Hepatocyte (in vitro differentiated cells): ENCODE results near the gene ZNF417. TPM values are rescaled to one million over a fixed set of nuclear protein-coding genes. Genes with fewer than 3 reads are reported as not detected.
"Not testable (repeated sequence)": the region's sequence is repeated elsewhere in the genome, so short reads cannot be mapped to it uniquely, and the experiment has no call there.

ENCODE experiments used
- DNase-seq: peaks from one replicate; pipeline ENCODE4 v3.0.0-alpha.2; 2016; ENCODE audit warnings: low spot score
- H2AFZ ChIP-seq: fragments of 200-600 bp; sonication (generic); 2 replicates; pipeline ENCODE4 v1.6.0; 2016; ENCODE audit warnings: antibody characterized with exemption, mild to moderate bottlenecking
- H3K27ac ChIP-seq: fragments of 200-600 bp; sonication (generic); 2 replicates; pipeline ENCODE4 v1.5.1; 2016; ENCODE audit warnings: mild to moderate bottlenecking
- H3K27me3 ChIP-seq: fragments of 200-600 bp; sonication (generic); 2 replicates; pipeline ENCODE4 v1.6.1; 2016
- H3K36me3 ChIP-seq: fragments of 200-600 bp; sonication (generic); replicated peaks from 2 replicates; pipeline ENCODE4 v1.5.1; 2016; ENCODE audit warnings: low read depth; ENCODE audit not compliant: insufficient read depth
- H3K4me1 ChIP-seq: fragments of 200-600 bp; sonication (generic); 2 replicates; pipeline ENCODE4 v1.5.1; 2016; ENCODE audit warnings: mild to moderate bottlenecking, moderate library complexity; ENCODE audit not compliant: insufficient read depth
- H3K4me2 ChIP-seq: fragments of 200-600 bp; sonication (generic); 2 replicates; pipeline ENCODE4 v1.6.0; 2016
- H3K4me3 ChIP-seq: fragments of 200-600 bp; sonication (generic); 2 replicates; pipeline ENCODE4 v1.5.1; 2016; ENCODE audit warnings: mild to moderate bottlenecking
- H3K79me2 ChIP-seq: fragments of 200-600 bp; sonication (generic); 2 replicates; pipeline ENCODE4 v1.6.0; 2017; ENCODE audit warnings: mild to moderate bottlenecking
- H3K9me2 ChIP-seq: fragments of 200-600 bp; sonication (generic); replicated peaks from 2 replicates; pipeline ENCODE4 v1.6.0; 2017; ENCODE audit warnings: mild to moderate bottlenecking; ENCODE audit not compliant: insufficient read depth
- H3K9me3 ChIP-seq: fragments of 200-600 bp; sonication (generic); 2 replicates; pipeline ENCODE4 v1.5.1; 2016; ENCODE audit warnings: low read depth, mild to moderate bottlenecking
- H4K20me1 ChIP-seq: fragments of 200-600 bp; sonication (generic); 2 replicates; pipeline ENCODE4 v1.6.0; 2016; ENCODE audit warnings: mild to moderate bottlenecking; ENCODE audit not compliant: insufficient read depth, poor library complexity, severe bottlenecking
- EZH2 ChIP-seq: fragments of 200-600 bp; sonication (generic); IDR thresholded peaks from 2 replicates; pipeline ENCODE4 v1.6.1; 2016; ENCODE audit warnings: antibody characterized with exemption, mild to moderate bottlenecking, borderline replicate concordance
- EZH2phosphoT487 ChIP-seq: fragments of 200-600 bp; sonication (generic); IDR thresholded peaks from one replicate; pipeline ENCODE4 v1.6.1; 2018; ENCODE audit warnings: antibody characterized with exemption, mild to moderate bottlenecking, low read depth, moderate library complexity; ENCODE audit not compliant: unreplicated experiment, severe bottlenecking
- whole genome bisulfite sequencing: methylation state at CpG from one replicate; pipeline ENCODE4 v1.1.6; 2016; ENCODE audit warnings: low lambda C conversion rate; ENCODE audit errors: missing lambda C conversion rate; 5-methylcytosine and 5-hydroxymethylcytosine counted together
- polyA plus RNA-seq: library from polyadenylated mRNA; unstranded; fragments of >200 nt; fragmentation: Nextera tagmentation; extraction: Ambion mirVana; gene quantifications from 2 replicates; pipeline ENCODE4 v1.2.1, GENCODE V29; 2016
- total RNA-seq: library from RNA; depleted of rRNA; stranded (reverse); fragments of >200 nt; gene quantifications from 2 replicates; pipeline ENCODE4 v1.2.3, GENCODE V29; 2014
- TF ChIP-seq, protein P1 (sequence below): fragments of 200-600 bp; sonication (generic); IDR thresholded peaks from 2 replicates; pipeline ENCODE4 v1.5.1; 2016; ENCODE audit warnings: antibody characterized with exemption, mild to moderate bottlenecking; ENCODE audit not compliant: poor library complexity

ZNF417 gene
- total and polyA plus RNA-seq, 2 experiments from 2014 or later = 3.9 to 11.4 TPM

DNA sequence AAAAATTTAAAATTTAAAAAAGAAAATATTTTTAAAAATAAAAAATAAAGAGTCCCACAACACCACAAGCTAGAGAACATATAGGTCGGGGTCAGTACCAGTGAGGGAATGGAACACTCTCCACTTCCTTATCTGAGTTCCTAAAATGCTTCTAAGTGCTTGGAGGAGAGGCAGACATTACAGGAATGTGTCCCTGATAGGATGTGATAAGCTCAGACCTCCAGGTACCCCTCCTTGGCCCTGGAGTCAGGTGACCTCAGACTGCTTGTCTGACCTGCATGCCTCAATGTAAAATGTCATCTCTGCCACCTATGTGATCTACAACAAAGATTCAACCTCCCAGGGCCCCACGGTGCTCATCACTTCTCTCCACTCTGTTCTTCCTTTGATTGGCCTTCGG lies 30.3 kb downstream of the ZNF417 start:
- H3K27me3 ChIP-seq = no peaks in the 10 kb centered on the region
- H3K9me3 ChIP-seq = no peaks in the 10 kb centered on the region
- peaks cover 5% of the 10 kb centered on the region for H3K4me1 ChIP-seq
- peaks cover 56% of the 10 kb centered on the region for H3K79me2 ChIP-seq
- no peaks in the 10 kb centered on the region for H4K20me1 ChIP-seq
- H3K4me3 ChIP-seq = no peak overlapping the region
- H2AFZ ChIP-seq = no peak overlapping the region
- 68% methylated on average over 3 of the region's 3 CpGs for WGBS
- H3K27ac ChIP-seq = no peak overlapping the region
- DNase-seq = no peak
- TF ChIP-seq, protein P1, sequence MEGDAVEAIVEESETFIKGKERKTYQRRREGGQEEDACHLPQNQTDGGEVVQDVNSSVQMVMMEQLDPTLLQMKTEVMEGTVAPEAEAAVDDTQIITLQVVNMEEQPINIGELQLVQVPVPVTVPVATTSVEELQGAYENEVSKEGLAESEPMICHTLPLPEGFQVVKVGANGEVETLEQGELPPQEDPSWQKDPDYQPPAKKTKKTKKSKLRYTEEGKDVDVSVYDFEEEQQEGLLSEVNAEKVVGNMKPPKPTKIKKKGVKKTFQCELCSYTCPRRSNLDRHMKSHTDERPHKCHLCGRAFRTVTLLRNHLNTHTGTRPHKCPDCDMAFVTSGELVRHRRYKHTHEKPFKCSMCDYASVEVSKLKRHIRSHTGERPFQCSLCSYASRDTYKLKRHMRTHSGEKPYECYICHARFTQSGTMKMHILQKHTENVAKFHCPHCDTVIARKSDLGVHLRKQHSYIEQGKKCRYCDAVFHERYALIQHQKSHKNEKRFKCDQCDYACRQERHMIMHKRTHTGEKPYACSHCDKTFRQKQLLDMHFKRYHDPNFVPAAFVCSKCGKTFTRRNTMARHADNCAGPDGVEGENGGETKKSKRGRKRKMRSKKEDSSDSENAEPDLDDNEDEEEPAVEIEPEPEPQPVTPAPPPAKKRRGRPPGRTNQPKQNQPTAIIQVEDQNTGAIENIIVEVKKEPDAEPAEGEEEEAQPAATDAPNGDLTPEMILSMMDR = no peak
- TF ChIP-seq EZH2phosphoT487 = no peak
- no peak for TF ChIP-seq EZH2
- peak overlapping the region; percentile 83 for H3K4me2 ChIP-seq
- H3K9me2 ChIP-seq = no peaks in the 10 kb centered on the region
- no peaks in the 10 kb centered on the region for H3K36me3 ChIP-seq

DNA sequence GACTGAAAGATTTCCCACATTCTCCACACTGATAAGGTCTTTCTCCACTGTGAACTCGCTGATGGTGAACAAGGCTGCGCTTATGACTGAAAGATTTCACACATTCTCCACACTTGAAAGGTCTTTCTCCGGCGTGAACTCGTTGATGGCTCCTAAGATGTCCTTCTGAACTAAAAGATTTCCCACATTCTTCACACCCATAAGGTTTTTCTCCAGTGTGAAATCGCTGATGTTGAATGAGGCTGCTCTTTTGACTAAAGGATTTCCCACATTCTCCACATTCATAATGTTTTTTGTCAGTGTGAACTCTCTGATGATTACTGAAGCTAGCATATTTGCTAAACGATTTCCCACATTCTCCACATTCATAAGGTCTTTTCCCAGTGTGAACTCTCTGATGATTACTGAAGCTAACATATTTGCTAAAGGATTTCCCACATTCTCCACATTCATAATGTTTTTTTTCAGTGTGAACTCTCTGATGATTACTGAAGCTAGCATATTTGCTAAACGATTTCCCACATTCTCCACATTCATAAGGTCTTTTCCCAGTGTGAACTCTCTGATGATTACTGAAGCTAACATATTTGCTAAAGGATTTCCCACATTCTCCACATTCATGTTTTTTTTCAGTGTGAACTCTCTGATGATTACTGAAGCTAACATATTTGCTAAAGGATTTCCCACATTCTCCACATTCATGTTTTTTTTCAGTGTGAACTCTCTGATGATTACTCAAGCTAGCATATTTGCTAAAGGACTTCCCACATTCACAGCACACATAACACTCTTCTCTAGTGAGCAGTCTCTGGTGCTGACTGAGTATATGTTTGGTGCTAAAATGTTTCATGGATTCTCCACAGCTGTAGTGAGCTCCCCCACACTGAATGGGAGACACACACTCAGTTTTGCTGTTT lies 42.3 kb downstream of the ZNF417 start:
- H3K4me3 ChIP-seq, DNase-seq, H3K27me3 ChIP-seq, H3K4me1 ChIP-seq, H4K20me1 ChIP-seq, H2AFZ ChIP-seq, H3K9me2 ChIP-seq, H3K27ac ChIP-seq, H3K4me2 ChIP-seq: not testable (repeated sequence)
- Histone ChIP-seq H3K9me3 (peaks cover 41% of the 10 kb centered on the region), H3K79me2 (peaks cover 16% of the 10 kb centered on the region), H3K36me3 (peaks cover 19% of the 10 kb centered on the region)
- 98% methylated on average over 8 of the region's 8 CpGs for WGBS

DNA sequence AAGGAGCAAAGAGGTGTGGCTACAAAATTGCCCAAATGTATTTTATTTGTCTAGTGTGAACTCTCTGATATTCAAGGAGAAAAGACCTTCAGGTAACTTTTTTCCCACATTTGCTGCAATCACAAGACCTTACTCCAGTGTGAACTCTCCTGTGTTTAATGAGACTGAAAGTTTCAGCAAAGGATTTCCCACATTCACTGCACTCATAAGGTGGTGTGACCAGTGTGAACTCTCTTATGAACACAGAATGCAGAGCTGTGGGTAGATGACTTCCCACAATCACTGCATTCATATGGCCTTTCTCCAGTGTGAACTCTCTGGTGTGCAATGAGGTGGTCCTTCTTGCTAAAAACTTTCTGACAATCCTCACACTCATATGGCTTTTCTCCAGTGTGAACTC lies 43.9 kb downstream of the ZNF417 start:
- Histone ChIP-seq H3K79me2 (peaks cover 8% of the 10 kb centered on the region), H3K4me1 (no peaks in the 10 kb centered on the region), H3K36me3 (peaks cover 26% of the 10 kb centered on the region), H3K27ac (no peak overlapping the region), H4K20me1 (no peaks in the 10 kb centered on the region), H3K27me3 (no peaks in the 10 kb centered on the region), H3K9me2 (no peaks in the 10 kb centered on the region), H3K4me2 (no peak overlapping the region), H2AFZ (no peak overlapping the region), H3K4me3 (no peak overlapping the region), H3K9me3 (peaks cover 41% of the 10 kb centered on the region)
- DNase-seq = no peak
- TF ChIP-seq, protein P1 = no peak
- TF ChIP-seq EZH2phosphoT487 (no peak), EZH2 (no peak)

DNA sequence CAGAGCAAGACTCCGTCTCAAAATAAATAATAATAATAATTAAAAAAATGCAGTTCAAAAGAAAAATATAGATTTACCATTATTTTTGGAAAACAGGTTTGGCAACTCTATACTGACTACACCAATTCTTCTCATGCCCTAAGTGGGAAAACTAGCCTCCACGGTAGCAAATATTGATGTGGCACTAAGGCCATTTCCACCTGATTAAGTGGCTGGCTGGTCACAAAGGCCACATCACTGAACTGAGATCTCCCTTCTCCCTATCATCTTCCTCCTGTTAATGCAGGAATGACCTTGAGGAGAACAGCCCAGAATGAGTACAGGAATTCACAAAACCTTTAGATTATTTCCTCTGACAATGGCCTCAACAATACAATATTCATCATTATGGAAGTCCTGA lies 46.2 kb downstream of the ZNF417 start:
- no peak for DNase-seq
- TF ChIP-seq EZH2phosphoT487 (no peak), EZH2 (no peak)
- TF ChIP-seq, protein P1 = no peak
- Histone ChIP-seq H3K36me3 (peaks cover 29% of the 10 kb centered on the region), H3K4me2 (no peak overlapping the region), H4K20me1 (no peaks in the 10 kb centered on the region), H3K27ac (no peak overlapping the region), H2AFZ (no peak overlapping the region), H3K4me1 (no peaks in the 10 kb centered on the region), H3K27me3 (no peaks in the 10 kb centered on the region), H3K4me3 (no peak overlapping the region), H3K9me3 (peaks cover 47% of the 10 kb centered on the region), H3K79me2 (peaks cover 16% of the 10 kb centered on the region), H3K9me2 (no peaks in the 10 kb centered on the region)
- 90% methylated on average over 2 of the region's 2 CpGs for WGBS

DNA sequence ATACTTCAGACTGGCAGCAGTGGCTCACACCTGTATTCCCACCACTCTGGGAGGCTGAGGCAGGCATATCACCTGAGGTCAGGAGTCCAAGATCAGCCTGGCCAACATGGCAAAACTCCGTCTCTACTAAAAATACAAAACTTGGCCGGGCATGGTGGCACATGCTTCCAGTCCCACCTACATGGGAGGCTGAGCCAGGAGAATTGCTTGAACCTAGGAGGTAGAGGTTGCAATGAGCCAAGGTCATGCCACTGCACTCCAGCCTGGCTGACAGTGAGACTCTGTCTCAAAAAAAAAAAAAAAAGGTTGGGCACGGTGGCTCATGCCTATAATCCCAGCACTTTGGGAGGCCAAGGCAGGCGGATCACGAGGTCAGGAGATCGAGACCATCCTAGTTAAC lies 46.7 kb downstream of the ZNF417 start:
- H3K27ac ChIP-seq, H3K4me2 ChIP-seq, H2AFZ ChIP-seq, H3K4me1 ChIP-seq, H3K9me2 ChIP-seq, H4K20me1 ChIP-seq, DNase-seq, H3K4me3 ChIP-seq, H3K27me3 ChIP-seq: not testable (repeated sequence)
- H3K36me3 ChIP-seq = peaks cover 29% of the 10 kb centered on the region
- 84% methylated on average over 6 of the region's 6 CpGs for WGBS
- peaks cover 21% of the 10 kb centered on the region for H3K79me2 ChIP-seq
- H3K9me3 ChIP-seq = peaks cover 53% of the 10 kb centered on the region
